ENCODE results near the gene LSM14A.

LSM14A gene

GRCh38 chr19:34222386-34222785, 50.1 kb downstream of the LSM14A start:
- Histone ChIP-seq H3K4me2 (ENCODE audit: low read depth, low read length) (no peak overlapping the region), H3K27ac (ENCODE audit: low read length) (no peak overlapping the region), H3K9me2 (replicated peaks; ENCODE audit: insufficient read depth, low read length) (no peaks in the 10 kb centered on the region), H3K9me3 (replicated peaks; ENCODE audit: insufficient read depth, low read length) (no peaks in the 10 kb centered on the region), H3F3A (ENCODE audit: insufficient read depth, low read length) (peaks cover 5% of the 10 kb centered on the region; the same call in 1 of the 2 replicates), H3K36me3 (replicated peaks; ENCODE audit: insufficient read depth, low read length) (peaks cover 21% of the 10 kb centered on the region), H3K9ac (ENCODE audit: low read length) (no peak overlapping the region), H3K79me2 (ENCODE audit: low read length) (peaks cover 26% of the 10 kb centered on the region), H3K4me3 (ENCODE audit: low read length) (no peak overlapping the region), H4K20me1 (ENCODE audit: insufficient read depth, low read length) (peaks cover 5% of the 10 kb centered on the region; the same call in 1 of the 2 replicates), H2AFZ (ENCODE audit: low read length) (no peak overlapping the region), H3K4me1 (ENCODE audit: low read length) (no peaks in the 10 kb centered on the region), H3K27me3 (replicated peaks; ENCODE audit: insufficient read depth, low read length) (no peaks in the 10 kb centered on the region)
- TF ChIP-seq, protein P1, sequence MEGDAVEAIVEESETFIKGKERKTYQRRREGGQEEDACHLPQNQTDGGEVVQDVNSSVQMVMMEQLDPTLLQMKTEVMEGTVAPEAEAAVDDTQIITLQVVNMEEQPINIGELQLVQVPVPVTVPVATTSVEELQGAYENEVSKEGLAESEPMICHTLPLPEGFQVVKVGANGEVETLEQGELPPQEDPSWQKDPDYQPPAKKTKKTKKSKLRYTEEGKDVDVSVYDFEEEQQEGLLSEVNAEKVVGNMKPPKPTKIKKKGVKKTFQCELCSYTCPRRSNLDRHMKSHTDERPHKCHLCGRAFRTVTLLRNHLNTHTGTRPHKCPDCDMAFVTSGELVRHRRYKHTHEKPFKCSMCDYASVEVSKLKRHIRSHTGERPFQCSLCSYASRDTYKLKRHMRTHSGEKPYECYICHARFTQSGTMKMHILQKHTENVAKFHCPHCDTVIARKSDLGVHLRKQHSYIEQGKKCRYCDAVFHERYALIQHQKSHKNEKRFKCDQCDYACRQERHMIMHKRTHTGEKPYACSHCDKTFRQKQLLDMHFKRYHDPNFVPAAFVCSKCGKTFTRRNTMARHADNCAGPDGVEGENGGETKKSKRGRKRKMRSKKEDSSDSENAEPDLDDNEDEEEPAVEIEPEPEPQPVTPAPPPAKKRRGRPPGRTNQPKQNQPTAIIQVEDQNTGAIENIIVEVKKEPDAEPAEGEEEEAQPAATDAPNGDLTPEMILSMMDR (IDR thresholded peaks at IDR 0.05; ENCODE audit: low read length): no peak
- no peak for TF ChIP-seq EZH2 (optimal IDR thresholded peaks at IDR 0.05; ENCODE audit: low read depth, low read length)
- TF ChIP-seq EZH2phosphoT487 (IDR thresholded peaks at IDR 0.05; ENCODE audit: low read length): no peak
- DNase-seq: no peak

DNA sequence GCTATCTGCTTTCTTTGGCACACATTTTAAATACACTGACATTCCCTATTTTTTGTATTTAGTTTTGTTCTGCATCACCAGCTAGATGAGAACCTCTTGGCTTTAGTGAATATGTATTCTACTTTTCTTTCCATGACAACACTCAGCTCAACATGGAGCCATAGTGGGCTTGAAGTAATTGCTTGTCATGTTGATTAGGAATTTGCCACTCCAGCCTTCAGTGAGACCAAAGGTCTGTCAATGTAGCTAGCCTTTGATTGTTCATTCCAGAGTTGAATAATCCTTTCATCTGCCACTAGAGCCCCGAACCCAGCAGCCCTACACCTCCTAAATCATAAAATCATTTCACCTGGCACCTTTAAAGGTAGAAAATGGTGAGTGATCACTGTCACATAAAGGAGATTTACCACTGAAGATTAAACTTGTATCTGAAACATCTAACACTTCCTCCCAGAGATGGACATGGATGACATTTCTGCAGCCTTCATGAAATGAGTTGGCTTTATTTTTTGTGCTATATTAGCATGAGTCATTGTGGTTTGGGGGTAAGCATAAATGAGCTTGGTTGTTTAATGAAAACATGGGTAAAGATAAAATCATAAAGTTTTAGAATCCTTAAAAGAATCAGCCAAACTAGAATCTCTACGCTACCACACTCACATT, 52.8 kb downstream of the LSM14A start:
- no peaks in the 10 kb centered on the region for H3K27me3 ChIP-seq (replicated peaks; ENCODE audit: insufficient read depth, low read length)
- no peaks in the 10 kb centered on the region for H3K9me2 ChIP-seq (replicated peaks; ENCODE audit: insufficient read depth, low read length)
- no peak overlapping the region for H3K27ac ChIP-seq (ENCODE audit: low read length)
- H3K9ac ChIP-seq (ENCODE audit: low read length): no peak overlapping the region
- H2AFZ ChIP-seq (ENCODE audit: low read length): no peak overlapping the region
- no peak for DNase-seq
- no peak overlapping the region for H3K4me3 ChIP-seq (ENCODE audit: low read length)
- H3K9me3 ChIP-seq (replicated peaks; ENCODE audit: insufficient read depth, low read length): no peaks in the 10 kb centered on the region
- peaks cover 21% of the 10 kb centered on the region for H3K36me3 ChIP-seq (replicated peaks; ENCODE audit: insufficient read depth, low read length)
- H3K79me2 ChIP-seq (ENCODE audit: low read length): peaks cover 26% of the 10 kb centered on the region
- TF ChIP-seq EZH2phosphoT487 (IDR thresholded peaks at IDR 0.05; ENCODE audit: low read length) (no peak), EZH2 (optimal IDR thresholded peaks at IDR 0.05; ENCODE audit: low read depth, low read length) (no peak)
- TF ChIP-seq, protein P1 (IDR thresholded peaks at IDR 0.05; ENCODE audit: low read length): no peak
- no peak overlapping the region for H3K4me2 ChIP-seq (ENCODE audit: low read depth, low read length)
- H3K4me1 ChIP-seq (ENCODE audit: low read length): no peaks in the 10 kb centered on the region
- no peaks in the 10 kb centered on the region for H4K20me1 ChIP-seq (ENCODE audit: insufficient read depth, low read length)
- no peaks in the 10 kb centered on the region for H3F3A ChIP-seq (ENCODE audit: insufficient read depth, low read length)

GRCh38 chr19:34225659-34226015, 53.3 kb downstream of the LSM14A start:
- no peaks in the 10 kb centered on the region for H3K9me2 ChIP-seq (replicated peaks; ENCODE audit: insufficient read depth, low read length)
- TF ChIP-seq, protein P1 (IDR thresholded peaks at IDR 0.05; ENCODE audit: low read length): no peak
- TF ChIP-seq EZH2 (optimal IDR thresholded peaks at IDR 0.05; ENCODE audit: low read depth, low read length) (no peak), EZH2phosphoT487 (IDR thresholded peaks at IDR 0.05; ENCODE audit: low read length) (no peak)
- H3K27me3 ChIP-seq (replicated peaks; ENCODE audit: insufficient read depth, low read length): no peaks in the 10 kb centered on the region
- H3K4me3 ChIP-seq (ENCODE audit: low read length): no peak overlapping the region
- peaks cover 22% of the 10 kb centered on the region for H3K79me2 ChIP-seq (ENCODE audit: low read length)
- H3K27ac ChIP-seq (ENCODE audit: low read length): no peak overlapping the region
- H4K20me1 ChIP-seq (ENCODE audit: insufficient read depth, low read length): no peaks in the 10 kb centered on the region
- H3K4me2 ChIP-seq (ENCODE audit: low read depth, low read length): no peak overlapping the region
- no peaks in the 10 kb centered on the region for H3K9me3 ChIP-seq (replicated peaks; ENCODE audit: insufficient read depth, low read length)
- no peak for DNase-seq
- H3K36me3 ChIP-seq (replicated peaks; ENCODE audit: insufficient read depth, low read length): peaks cover 21% of the 10 kb centered on the region
- no peaks in the 10 kb centered on the region for H3K4me1 ChIP-seq (ENCODE audit: low read length)
- H2AFZ ChIP-seq (ENCODE audit: low read length): no peak overlapping the region
- H3F3A ChIP-seq (ENCODE audit: insufficient read depth, low read length): no peaks in the 10 kb centered on the region
- no peak overlapping the region for H3K9ac ChIP-seq (ENCODE audit: low read length)

Data from MM.1S (cell line).